Measurements from ENCODE around the gene FUT4. TPM values are rescaled to one million over a fixed set of nuclear protein-coding genes. Genes with fewer than 3 reads are reported as not detected.

The FUT4 gene
- total and polyA plus RNA-seq, 2 experiments from 2014 or later: 5.9 to 13.9 TPM

DNA sequence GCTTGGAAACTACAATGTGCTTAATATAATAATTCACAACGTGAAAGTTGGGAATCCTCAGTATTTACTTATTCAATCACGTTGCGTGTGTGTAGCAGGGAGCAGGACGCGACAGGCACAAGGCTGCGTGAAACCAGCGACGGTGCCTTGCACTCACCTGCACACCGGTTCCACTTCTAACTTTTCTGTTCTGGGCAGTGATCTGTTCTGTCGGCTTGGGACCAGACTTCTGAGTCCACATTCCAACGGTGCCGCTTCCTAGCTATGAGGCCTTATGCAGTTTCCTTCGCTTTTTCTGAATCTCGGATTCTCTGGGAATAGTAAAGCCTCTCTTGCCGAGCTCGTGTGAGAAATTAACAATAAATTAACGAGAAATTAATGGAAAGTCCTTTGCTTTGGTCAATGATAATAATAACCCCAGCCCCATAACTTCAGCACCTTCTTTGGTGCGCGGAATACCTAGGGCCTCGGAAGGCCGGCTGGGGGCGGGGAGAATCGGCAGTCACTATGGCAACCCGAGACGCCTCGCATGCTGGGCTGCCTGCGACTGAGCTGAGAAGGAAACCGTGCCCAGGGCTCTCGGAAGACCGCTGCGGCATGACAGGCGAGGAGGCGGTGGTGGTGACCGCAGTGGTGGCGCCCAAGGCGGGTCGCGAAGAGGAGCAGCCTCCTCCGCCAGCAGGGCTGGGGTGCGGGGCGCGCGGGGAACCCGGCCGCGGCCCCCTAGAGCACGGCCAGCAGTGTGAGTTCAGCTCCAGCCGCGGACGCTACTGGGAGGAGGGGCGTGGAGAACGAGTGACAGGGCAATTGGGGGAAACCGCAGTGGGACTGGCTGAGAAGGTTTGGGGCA is 31.6 kb upstream of the FUT4 start, which contains the start of gene C11orf97:
C11orf97 (plus strand) TSS at position 530 of the 850 bp plus-strand sequence; CDS start at position 598, 68 bp downstream.
- TF ChIP-seq EZH2phosphoT487 (IDR thresholded peaks at IDR 0.05; ENCODE audit: low read depth, severe bottlenecking, unreplicated experiment) (no peak), EZH2 (IDR thresholded peaks at IDR 0.05; ENCODE audit: borderline replicate concordance) (no peak)
- TF ChIP-seq, protein P1, sequence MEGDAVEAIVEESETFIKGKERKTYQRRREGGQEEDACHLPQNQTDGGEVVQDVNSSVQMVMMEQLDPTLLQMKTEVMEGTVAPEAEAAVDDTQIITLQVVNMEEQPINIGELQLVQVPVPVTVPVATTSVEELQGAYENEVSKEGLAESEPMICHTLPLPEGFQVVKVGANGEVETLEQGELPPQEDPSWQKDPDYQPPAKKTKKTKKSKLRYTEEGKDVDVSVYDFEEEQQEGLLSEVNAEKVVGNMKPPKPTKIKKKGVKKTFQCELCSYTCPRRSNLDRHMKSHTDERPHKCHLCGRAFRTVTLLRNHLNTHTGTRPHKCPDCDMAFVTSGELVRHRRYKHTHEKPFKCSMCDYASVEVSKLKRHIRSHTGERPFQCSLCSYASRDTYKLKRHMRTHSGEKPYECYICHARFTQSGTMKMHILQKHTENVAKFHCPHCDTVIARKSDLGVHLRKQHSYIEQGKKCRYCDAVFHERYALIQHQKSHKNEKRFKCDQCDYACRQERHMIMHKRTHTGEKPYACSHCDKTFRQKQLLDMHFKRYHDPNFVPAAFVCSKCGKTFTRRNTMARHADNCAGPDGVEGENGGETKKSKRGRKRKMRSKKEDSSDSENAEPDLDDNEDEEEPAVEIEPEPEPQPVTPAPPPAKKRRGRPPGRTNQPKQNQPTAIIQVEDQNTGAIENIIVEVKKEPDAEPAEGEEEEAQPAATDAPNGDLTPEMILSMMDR (IDR thresholded peaks at IDR 0.05; ENCODE audit: poor library complexity): no peak
- Histone ChIP-seq H3K4me1 (ENCODE audit: insufficient read depth) (no peaks in the 10 kb centered on the region), H3K4me3 (peak within 1 kb of the TSS; percentile 47), H3K9me2 (replicated peaks; ENCODE audit: insufficient read depth) (no peaks in the 10 kb centered on the region), H3K79me2 (no peaks in the 10 kb centered on the region), H2AFZ (peak within 1 kb of the TSS; percentile 41), H4K20me1 (ENCODE audit: insufficient read depth, poor library complexity, severe bottlenecking) (no peaks in the 10 kb centered on the region), H3K4me2 (peak within 1 kb of the TSS; percentile 94), H3K27ac (no peak within 1 kb of the TSS), H3K27me3 (peaks cover 3% of the 10 kb centered on the region), H3K9me3 (ENCODE audit: low read depth) (no peaks in the 10 kb centered on the region), H3K36me3 (replicated peaks; ENCODE audit: insufficient read depth, low read depth) (no peaks in the 10 kb centered on the region)
- 17% methylated on average over 53 of the region's 53 CpGs for WGBS (ENCODE audit: low lambda C conversion rate, missing lambda C conversion rate)
- peak; percentile 73 for DNase-seq (ENCODE audit: low spot score)

- H2AFZ ChIP-seq: no peak overlapping the region
- no peak overlapping the region for H3K27ac ChIP-seq
- peak; percentile 16 for DNase-seq (ENCODE audit: low spot score)
- 73% methylated on average over 2 of the region's 2 CpGs for WGBS (ENCODE audit: low lambda C conversion rate, missing lambda C conversion rate)
- H3K4me3 ChIP-seq: no peak overlapping the region
- TF ChIP-seq, protein P1 (IDR thresholded peaks at IDR 0.05; ENCODE audit: poor library complexity): no peak
- TF ChIP-seq EZH2 (IDR thresholded peaks at IDR 0.05; ENCODE audit: borderline replicate concordance) (no peak), EZH2phosphoT487 (IDR thresholded peaks at IDR 0.05; ENCODE audit: low read depth, severe bottlenecking, unreplicated experiment) (no peak)
- H3K9me2 ChIP-seq (replicated peaks; ENCODE audit: insufficient read depth): no peaks in the 10 kb centered on the region
- peaks cover 3% of the 10 kb centered on the region for H3K27me3 ChIP-seq
- H3K9me3 ChIP-seq (ENCODE audit: low read depth): no peaks in the 10 kb centered on the region
- no peaks in the 10 kb centered on the region for H4K20me1 ChIP-seq (ENCODE audit: insufficient read depth, poor library complexity, severe bottlenecking)
- H3K4me1 ChIP-seq (ENCODE audit: insufficient read depth): no peaks in the 10 kb centered on the region
- H3K79me2 ChIP-seq: no peaks in the 10 kb centered on the region
- H3K36me3 ChIP-seq (replicated peaks; ENCODE audit: insufficient read depth, low read depth): no peaks in the 10 kb centered on the region
- H3K4me2 ChIP-seq: peak overlapping the region; percentile 94
Observed at GRCh38 chr11:94513091-94513490, 30.6 kb upstream of the FUT4 start.

- Histone ChIP-seq H4K20me1 (ENCODE audit: insufficient read depth, poor library complexity, severe bottlenecking) (no peaks in the 10 kb centered on the region), H3K27ac (no peak overlapping the region), H3K9me2 (replicated peaks; ENCODE audit: insufficient read depth) (no peaks in the 10 kb centered on the region), H2AFZ (no peak overlapping the region), H3K4me2 (no peak overlapping the region), H3K36me3 (replicated peaks; ENCODE audit: insufficient read depth, low read depth) (no peaks in the 10 kb centered on the region), H3K79me2 (no peaks in the 10 kb centered on the region), H3K4me1 (ENCODE audit: insufficient read depth) (no peaks in the 10 kb centered on the region), H3K9me3 (ENCODE audit: low read depth) (no peaks in the 10 kb centered on the region), H3K4me3 (no peak overlapping the region), H3K27me3 (peaks cover 3% of the 10 kb centered on the region)
- 85% methylated on average over 2 of the region's 2 CpGs for WGBS (ENCODE audit: low lambda C conversion rate, missing lambda C conversion rate)
- DNase-seq (ENCODE audit: low spot score): no peak
- TF ChIP-seq, protein P1 (IDR thresholded peaks at IDR 0.05; ENCODE audit: poor library complexity): no peak
Observed at GRCh38 chr11:94515398-94515797, 28.3 kb upstream of the FUT4 start.
